Measurements from ENCODE around the gene ODAD3. TPM values are rescaled to one million over a fixed set of nuclear protein-coding genes. Genes with fewer than 3 reads are reported as not detected.

ODAD3 gene
- total RNA-seq, 1 experiment from 2014 or later, result 3.9 TPM

DNA sequence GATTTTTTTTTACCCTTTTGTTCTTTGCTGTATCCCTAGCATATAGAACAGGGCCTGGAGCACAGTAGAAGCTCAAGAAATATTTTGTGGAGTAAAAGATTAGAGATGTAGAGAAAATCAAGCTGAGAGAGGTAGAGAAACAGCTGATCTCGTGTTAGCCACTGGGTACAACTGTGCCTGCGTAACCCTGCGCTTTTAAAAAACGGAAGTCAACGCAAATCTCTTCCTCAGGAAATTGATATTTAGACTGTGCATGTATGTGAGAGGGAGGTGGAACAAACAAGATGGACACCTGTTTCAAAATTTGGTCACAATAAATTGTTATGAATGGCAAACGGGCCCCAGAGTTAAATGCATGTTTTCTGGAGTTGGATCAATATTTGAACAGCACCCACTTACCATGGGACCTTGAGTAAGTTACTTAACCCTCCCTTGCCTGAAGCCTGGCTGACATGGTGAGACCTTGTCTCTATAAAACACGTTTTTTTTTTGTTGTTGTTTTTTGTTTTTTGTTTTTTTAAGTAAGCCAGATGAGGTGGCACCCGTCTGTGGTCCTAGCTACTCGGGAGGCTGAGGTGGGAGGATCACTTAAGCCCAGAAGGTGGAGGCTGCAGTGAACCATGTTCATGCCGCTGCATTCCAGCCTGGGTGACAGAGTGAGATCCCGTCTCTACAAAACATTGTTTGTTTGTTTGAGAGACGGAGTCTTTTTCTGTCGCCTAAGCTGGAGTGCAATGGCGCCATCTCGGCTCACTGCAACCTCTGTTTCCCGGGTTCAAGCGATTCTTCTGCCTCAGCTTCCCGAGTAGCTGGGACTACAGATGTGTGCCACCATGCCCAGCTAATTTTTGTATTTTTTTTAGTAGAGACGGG lies 47.5 kb downstream of the ODAD3 start:
- Histone ChIP-seq H3K4me1 (ENCODE audit: insufficient read depth, low read length) (peaks cover 16% of the 10 kb centered on the region), H3K27me3 (ENCODE audit: low read length) (no peaks in the 10 kb centered on the region), H2AFZ (ENCODE audit: low read length) (no peak overlapping the region), H3K4me2 (ENCODE audit: low read length) (no peak overlapping the region), H3F3A (ENCODE audit: low read length, unreplicated experiment) (no peaks in the 10 kb centered on the region), H3K9ac (ENCODE audit: low read length) (no peak overlapping the region), H3K9me2 (replicated peaks; ENCODE audit: low read length) (no peaks in the 10 kb centered on the region), H3K4me3 (ENCODE audit: low read length) (no peak overlapping the region), H3K9me3 (ENCODE audit: low read length) (no peaks in the 10 kb centered on the region), H3K36me3 (ENCODE audit: low read depth, low read length) (no peaks in the 10 kb centered on the region), H3K79me2 (ENCODE audit: low read length) (no peaks in the 10 kb centered on the region), H4K20me1 (ENCODE audit: low read length) (no peaks in the 10 kb centered on the region), H3K27ac (ENCODE audit: low read length) (no peak overlapping the region)
- TF ChIP-seq EZH2phosphoT487 (IDR thresholded peaks at IDR 0.05; ENCODE audit: borderline replicate concordance, low read length) (no peak), EZH2 (IDR thresholded peaks at IDR 0.05; ENCODE audit: low read length, unreplicated experiment) (no peak)
- TF ChIP-seq, protein P1, sequence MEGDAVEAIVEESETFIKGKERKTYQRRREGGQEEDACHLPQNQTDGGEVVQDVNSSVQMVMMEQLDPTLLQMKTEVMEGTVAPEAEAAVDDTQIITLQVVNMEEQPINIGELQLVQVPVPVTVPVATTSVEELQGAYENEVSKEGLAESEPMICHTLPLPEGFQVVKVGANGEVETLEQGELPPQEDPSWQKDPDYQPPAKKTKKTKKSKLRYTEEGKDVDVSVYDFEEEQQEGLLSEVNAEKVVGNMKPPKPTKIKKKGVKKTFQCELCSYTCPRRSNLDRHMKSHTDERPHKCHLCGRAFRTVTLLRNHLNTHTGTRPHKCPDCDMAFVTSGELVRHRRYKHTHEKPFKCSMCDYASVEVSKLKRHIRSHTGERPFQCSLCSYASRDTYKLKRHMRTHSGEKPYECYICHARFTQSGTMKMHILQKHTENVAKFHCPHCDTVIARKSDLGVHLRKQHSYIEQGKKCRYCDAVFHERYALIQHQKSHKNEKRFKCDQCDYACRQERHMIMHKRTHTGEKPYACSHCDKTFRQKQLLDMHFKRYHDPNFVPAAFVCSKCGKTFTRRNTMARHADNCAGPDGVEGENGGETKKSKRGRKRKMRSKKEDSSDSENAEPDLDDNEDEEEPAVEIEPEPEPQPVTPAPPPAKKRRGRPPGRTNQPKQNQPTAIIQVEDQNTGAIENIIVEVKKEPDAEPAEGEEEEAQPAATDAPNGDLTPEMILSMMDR (conservative IDR thresholded peaks at IDR 0.05; ENCODE audit: low read depth, low read length), result no peak
- POLR2A ChIA-PET (ENCODE audit: unreplicated experiment), result no interaction called here
- intact Hi-C loops (cut with micrococcal nuclease), result no loop called here
- BruUV-seq (replicated peaks), result no TSS peak
- no peak for DNase-seq
- ATAC-seq, result no peak
- CTCF ChIA-PET, result no interaction called here

DNA sequence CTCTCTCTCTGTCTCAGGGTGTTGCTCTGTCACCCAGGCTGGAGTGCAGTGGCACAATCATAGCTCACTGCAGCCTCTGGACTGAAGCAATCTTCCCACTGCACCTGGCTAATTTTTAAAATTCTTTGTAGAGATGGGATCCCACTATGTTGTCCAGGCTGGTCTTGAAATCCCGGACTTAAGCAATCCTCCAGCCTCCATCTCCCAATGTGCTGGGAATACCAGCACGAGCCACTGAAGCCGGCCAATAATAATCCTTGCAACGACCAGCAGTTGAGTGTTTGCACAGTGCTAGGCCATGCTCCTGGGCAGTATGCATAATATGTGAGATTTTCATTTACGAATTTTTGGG lies 50.2 kb downstream of the ODAD3 start:
- ATAC-seq (no peak), DNase-seq (no peak)
- peaks cover 31% of the 10 kb centered on the region for H3K4me1 ChIP-seq (ENCODE audit: insufficient read depth, low read length)
- H4K20me1 ChIP-seq (ENCODE audit: low read length), result no peaks in the 10 kb centered on the region
- H3K4me3 ChIP-seq (ENCODE audit: low read length), result no peak overlapping the region
- H3K27ac ChIP-seq (ENCODE audit: low read length), result no peak overlapping the region
- H3K9ac ChIP-seq (ENCODE audit: low read length), result no peak overlapping the region
- H3K79me2 ChIP-seq (ENCODE audit: low read length), result peaks cover 10% of the 10 kb centered on the region
- H2AFZ ChIP-seq (ENCODE audit: low read length), result no peak overlapping the region
- no peaks in the 10 kb centered on the region for H3F3A ChIP-seq (ENCODE audit: low read length, unreplicated experiment)
- BruUV-seq (replicated peaks), result no TSS peak
- no peaks in the 10 kb centered on the region for H3K9me3 ChIP-seq (ENCODE audit: low read length)
- no peak overlapping the region for H3K4me2 ChIP-seq (ENCODE audit: low read length)
- H3K27me3 ChIP-seq (ENCODE audit: low read length), result no peaks in the 10 kb centered on the region
- TF ChIP-seq, protein P1 (conservative IDR thresholded peaks at IDR 0.05; ENCODE audit: low read depth, low read length), result no peak
- TF ChIP-seq EZH2 (IDR thresholded peaks at IDR 0.05; ENCODE audit: low read length, unreplicated experiment) (no peak), EZH2phosphoT487 (IDR thresholded peaks at IDR 0.05; ENCODE audit: borderline replicate concordance, low read length) (no peak)
- intact Hi-C loops (cut with micrococcal nuclease), result no loop called here
- no peaks in the 10 kb centered on the region for H3K36me3 ChIP-seq (ENCODE audit: low read depth, low read length)
- ChIA-PET CTCF (interaction anchor here (1.2 kb wide), 1 partner anchor 91 kb away, joined by 8 read pairs; no protein-coding TSS in a partner anchor), POLR2A (ENCODE audit: unreplicated experiment) (no interaction called here)
- no peaks in the 10 kb centered on the region for H3K9me2 ChIP-seq (replicated peaks; ENCODE audit: low read length)

DNA sequence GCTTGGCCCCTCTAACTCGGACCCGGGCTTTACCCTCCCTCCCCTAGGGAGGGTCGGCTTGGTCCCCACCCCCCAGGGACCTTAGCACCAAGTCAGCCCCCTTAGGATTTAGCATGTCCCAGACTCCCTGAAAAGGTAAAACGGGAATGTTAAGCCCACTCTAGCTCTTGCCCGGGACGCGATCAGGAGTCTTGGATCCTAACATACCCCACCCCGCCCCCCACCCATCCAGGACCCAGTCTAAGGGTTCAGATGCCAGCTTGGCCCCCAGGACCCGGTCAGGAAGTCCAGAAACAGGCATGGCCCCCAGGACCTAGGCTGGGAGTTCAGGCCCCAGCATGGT lies 51.2 kb downstream of the ODAD3 start:
- peak overlapping the region; percentile 83 for H2AFZ ChIP-seq (ENCODE audit: low read length)
- no peaks in the 10 kb centered on the region for H4K20me1 ChIP-seq (ENCODE audit: low read length)
- DNase-seq (no peak), ATAC-seq (no peak)
- H3K4me1 ChIP-seq (ENCODE audit: insufficient read depth, low read length), result peaks cover 38% of the 10 kb centered on the region
- H3K79me2 ChIP-seq (ENCODE audit: low read length), result peaks cover 14% of the 10 kb centered on the region
- H3K9ac ChIP-seq (ENCODE audit: low read length), result no peak overlapping the region
- no TSS peak for BruUV-seq (replicated peaks)
- peak overlapping the region; percentile 66 for H3K4me3 ChIP-seq (ENCODE audit: low read length)
- intact Hi-C loops (cut with micrococcal nuclease), result no loop called here
- no peaks in the 10 kb centered on the region for H3K36me3 ChIP-seq (ENCODE audit: low read depth, low read length)
- H3K9me3 ChIP-seq (ENCODE audit: low read length), result no peaks in the 10 kb centered on the region
- no peaks in the 10 kb centered on the region for H3K9me2 ChIP-seq (replicated peaks; ENCODE audit: low read length)
- ChIA-PET POLR2A (ENCODE audit: unreplicated experiment) (interaction anchor here (0.6 kb wide), 2 partner anchors 10 to 18 kb away, joined by 3 to 4 read pairs; no protein-coding TSS in a partner anchor), CTCF (interaction anchor here (0.6 to 1.4 kb wide), 3 partner anchors 51 to 90 kb away, joined by 4 to 8 read pairs (median 8); partner anchors contain the start of genes ODAD3 and PRKCSH)
- peak overlapping the region; percentile 89 for H3K4me2 ChIP-seq (ENCODE audit: low read length)
- H3F3A ChIP-seq (ENCODE audit: low read length, unreplicated experiment), result peaks cover 4% of the 10 kb centered on the region
- no peak overlapping the region for H3K27ac ChIP-seq (ENCODE audit: low read length)
- H3K27me3 ChIP-seq (ENCODE audit: low read length), result no peaks in the 10 kb centered on the region
- no peak for TF ChIP-seq EZH2phosphoT487 (IDR thresholded peaks at IDR 0.05; ENCODE audit: borderline replicate concordance, low read length)
- TF ChIP-seq EZH2 (IDR thresholded peaks at IDR 0.05; ENCODE audit: low read length, unreplicated experiment), result no peak
- TF ChIP-seq, protein P1 (conservative IDR thresholded peaks at IDR 0.05; ENCODE audit: low read depth, low read length), result no peak
